HG02852 (cell line): Measurements from ENCODE around the gene MT4.

ENCODE experiments used
- ATAC-seq: cut with Tn5 transposase; IDR thresholded peaks from one replicate; pipeline ENCODE4 v1.9.1; 2021; ENCODE audit warnings: mild to moderate bottlenecking, moderate library complexity; ENCODE audit not compliant: unreplicated experiment

The MT4 gene

DNA sequence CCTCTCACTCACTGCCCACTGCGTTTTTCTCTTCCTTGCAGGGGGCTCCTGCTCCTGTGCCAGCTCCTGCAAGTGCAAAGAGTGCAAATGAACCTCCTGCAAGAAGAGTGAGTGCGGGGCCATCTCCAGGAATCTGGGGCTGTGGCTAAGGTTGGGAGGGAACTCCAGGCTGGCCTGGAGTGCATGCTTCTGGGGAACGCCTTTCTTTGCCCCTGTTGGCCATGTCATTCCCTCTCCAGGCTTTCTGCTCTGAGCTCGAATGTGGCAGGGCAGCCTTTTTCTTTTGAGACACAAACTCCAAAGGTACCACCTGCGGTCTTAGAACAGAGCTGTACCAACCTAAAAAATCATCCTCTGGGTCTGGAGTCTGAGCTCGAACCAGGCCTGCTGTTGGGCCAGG, 53.3 kb downstream of the MT4 start:
- no peak for ATAC-seq
